NCI-H460 (cell line): ENCODE data around the gene KCNB1. TPM values are rescaled to one million over a fixed set of nuclear protein-coding genes. Genes with fewer than 3 reads are reported as not detected.

Source experiments
- DNase-seq: peaks from one replicate; pipeline ENCODE4 v3.0.0-alpha.2; 2016; ENCODE audit warnings: low read depth; ENCODE audit errors: extremely low read depth
- total RNA-seq: library from RNA; depleted of rRNA; stranded (reverse); fragments of >200 nt; shearing (Covaris generic); gene quantifications from 2 replicates; pipeline ENCODE4 v1.2.3, GENCODE V29; 2014

KCNB1 gene
- total RNA-seq, 1 experiment from 2014 or later = not detected

DNA sequence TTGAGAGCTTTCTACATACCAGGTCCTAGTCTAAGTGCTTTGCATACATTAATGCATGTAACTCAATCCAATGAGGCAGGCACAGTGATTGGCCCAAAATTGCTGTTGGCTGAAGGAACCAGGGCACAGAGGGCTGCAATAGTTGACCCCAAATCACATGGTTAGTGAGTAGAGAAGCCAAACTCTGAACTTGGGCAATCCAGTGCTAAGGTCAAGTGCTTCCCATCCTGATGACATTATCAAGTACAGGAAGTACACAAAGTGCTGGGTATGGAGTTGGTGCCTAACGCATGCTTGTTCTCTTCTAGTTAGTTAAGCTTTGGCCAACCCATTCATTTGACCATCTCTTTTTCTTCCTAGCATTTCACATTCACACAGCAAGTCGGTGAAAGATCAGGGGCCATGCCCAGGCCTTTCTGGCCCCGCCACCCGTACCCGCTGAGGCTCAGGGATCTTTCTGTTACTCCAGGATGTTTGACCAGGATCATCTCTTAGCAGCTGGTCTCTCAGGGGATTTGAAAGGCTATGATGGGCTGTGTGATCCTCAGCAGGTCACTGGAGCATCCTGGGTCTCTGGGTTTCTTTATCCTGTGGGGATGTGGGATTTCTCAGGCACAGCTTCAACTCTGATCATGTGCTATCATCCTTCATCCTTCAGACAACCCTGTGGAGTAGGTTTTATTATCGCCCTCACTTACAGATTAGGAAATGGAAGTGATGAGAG, 7.0 kb downstream of the KCNB1 start:
- DNase-seq = no peak

DNA sequence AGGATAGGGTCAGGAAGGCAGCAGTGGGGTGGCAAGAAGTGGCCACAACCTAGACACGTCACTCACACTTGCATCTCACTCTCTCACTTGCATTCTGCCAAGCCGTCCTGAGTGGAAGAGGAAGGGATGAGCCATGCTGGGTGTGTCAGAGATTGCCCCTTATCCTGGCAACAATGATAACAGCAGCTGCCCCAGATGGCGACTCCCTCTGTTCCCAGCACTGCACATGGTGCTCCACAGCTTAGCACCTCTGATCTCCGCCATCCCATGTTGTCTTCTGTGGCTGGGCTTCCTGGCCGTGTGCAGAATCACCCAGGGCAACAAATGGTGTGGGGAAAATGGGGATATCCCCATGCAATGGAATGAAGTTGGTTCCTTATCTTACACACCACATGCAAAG, 11.1 kb downstream of the KCNB1 start:
- no peak for DNase-seq

DNA sequence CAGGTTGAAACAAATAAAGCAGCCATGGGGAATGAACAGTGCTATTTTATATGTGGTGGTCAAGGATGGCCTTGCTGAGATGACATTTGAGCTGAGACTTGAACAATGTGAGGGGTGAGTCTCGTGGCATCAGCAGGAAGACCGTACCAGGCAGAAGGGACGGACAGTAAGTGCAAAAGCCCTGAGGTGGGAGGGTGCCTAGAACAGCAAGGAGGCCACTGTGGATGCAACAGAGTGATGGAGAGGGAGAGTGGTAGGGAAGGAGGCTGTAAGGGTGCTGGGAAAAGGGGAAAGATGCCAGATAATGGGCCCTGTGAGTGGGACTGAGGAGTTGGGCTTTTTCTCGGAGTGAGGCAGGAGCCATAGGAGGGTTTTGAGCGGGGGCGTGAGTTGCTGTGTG, 11.5 kb downstream of the KCNB1 start:
- no peak for DNase-seq

DNA sequence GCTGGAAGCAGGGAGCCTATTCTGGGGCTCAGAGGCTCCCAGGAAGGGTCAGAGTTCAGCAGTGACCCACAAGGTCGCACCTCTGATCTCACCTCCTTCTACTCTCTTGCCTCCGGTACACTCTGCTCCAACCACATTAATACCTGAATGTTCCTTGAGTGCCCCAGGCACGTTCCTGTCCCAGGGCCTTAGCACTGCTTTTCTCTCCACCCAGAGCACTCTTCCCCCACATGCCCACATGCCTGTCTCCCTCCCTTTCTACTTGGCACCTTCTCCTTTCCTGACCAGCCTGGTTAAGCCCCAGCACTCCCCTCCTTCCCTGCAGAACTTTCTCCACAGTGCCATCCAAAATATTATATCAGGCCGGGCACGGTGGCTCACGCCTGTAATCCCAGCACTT, 13.4 kb downstream of the KCNB1 start:
- no peak for DNase-seq

DNA sequence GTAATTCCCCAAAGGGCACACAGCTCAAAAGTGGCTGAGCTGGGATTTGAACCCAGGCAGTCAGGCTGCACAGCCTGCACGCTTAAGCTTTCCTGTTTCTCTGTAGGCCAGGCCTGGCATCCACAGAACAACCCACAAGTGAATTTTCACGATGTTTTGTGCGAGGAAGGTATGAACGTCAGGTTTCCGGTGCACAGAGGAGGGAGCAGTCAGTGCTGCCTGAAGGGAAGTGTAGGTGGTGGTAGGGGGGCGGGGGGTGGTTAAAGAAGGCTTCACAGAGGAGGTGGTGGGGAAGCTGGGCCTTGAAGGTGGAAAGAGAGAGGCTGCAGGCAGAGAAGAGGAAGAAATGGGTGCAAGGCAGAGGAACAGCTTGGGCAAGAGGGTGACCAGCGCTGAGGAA, 14.1 kb downstream of the KCNB1 start:
- no peak for DNase-seq

DNA sequence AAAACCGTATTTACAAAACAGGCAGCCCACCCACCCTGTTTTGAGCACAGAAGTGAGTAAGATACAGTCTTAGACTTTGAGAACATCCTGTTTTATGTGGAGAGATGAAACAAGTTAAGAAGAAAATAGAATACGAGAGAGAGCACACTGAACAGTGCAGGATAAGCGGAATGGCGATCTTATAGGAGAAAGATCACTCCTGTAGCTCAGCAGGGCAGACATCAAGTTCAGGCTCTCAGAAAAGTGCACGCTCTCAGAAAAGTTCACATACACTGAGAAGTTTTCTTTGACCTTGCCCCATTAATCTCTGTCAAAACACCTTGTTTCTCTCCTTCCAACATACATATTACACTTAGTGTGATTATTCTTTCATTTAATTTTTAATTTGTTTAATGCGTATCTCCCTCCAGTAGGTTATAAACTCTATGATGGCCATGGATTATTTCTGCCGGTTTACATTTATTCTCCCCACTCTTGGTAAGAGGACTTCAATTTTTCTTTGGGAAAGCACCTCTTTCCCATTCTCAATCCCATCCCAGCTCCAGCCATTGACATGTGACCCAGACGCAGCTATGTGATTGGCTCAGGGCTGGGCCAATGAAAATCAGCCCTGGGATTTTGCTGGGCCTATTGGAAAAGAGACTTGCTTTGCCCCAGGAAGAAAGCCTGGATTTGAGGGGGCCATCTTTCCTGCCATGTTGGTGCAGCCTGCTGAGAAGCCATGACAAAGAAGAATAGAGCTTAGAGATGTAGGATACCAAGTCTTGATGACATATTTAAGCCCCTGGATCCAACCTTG, 16.2 kb downstream of the KCNB1 start:
- no peak for DNase-seq

DNA sequence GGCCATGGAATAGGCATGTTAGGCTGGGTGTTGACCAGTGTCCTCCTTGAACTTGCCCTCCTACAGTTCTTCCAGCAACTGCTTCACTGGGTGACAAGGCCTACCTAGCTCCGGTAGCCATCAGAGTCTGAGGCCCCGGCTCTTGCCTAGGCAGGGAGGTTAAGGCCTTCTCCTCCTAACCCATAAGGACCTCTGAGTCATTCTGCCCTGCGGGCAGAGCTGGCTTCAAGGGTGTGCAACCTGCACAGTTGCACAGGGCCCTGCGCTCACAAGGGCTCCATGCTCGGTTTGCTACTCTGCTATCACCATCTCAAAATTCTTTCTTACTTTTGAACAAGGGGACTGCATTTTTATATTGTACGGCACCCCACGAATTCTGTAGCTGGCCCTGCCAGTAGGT, 17.9 kb downstream of the KCNB1 start:
- DNase-seq = no peak

DNA sequence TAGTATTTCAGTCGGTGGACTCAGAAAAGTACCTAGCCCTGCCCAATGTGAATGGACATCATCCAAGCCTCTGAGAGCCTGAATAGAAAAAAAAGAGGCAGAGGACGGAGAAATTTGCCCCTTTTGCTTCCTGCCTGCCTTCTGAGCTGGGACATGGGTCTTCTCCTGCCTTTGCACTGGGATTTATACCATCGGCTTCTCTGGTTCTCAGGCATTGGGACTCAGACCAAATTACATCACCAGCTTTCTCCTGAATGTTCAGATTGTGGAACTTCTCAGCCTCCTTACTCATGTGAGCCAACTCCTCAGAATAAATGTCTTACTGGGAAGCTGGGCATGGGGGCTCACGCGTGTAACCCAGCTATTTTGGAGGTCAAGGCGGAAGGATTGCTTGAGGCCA, 19.8 kb downstream of the KCNB1 start:
- DNase-seq = no peak

DNA sequence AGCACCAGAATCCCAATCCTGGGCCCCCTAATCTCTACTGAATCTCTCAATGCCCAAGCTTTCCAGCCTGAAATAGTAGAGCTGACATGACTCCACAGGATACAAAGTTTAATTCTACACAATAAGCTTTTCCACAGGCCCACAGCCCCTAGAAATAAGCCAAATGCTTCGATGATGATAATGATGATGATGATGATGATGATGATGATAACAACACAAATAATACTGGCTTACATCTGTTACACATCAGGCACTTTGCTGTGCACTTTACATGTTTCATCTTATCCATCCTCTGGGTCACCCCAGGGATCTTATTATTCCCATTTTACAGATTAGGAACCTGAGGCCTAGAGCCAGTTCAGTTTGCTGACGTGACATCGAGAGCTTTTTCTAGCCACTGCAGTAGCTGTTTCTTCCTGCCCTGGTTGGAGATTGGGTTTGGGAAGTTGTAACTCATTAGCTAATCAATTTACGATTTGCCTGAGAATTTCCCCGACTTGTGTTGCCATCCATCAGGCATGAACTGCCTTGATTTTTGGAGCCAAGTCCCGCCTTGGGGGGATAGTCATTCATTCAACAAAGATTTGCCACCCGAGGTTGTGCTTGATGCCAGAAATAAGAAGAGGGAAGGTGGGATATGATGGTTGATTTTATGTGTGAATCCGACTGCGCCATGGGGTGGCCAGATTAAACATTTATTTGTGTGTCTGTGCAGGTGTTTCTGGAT, 20.4 kb downstream of the KCNB1 start:
- DNase-seq = no peak

DNA sequence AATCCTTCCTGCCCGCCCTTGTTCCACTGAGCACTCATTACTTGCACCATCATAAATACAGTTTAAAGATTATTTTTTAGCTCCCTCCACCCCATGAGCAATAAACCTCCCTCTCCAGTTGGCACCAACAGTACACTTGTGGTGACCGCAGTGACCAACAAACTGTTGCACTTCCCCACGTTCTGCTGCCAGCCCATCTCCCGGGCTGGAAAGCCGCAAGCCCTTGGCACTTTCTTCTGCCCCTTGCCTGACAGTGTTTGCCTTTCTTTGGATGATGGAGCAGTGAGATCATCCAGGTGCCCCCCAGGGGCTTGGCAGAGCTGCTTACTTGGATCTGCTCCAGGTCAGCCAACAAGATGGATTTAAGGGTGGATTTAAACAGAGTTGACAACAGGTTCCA, 21.6 kb downstream of the KCNB1 start:
- DNase-seq = no peak

DNA sequence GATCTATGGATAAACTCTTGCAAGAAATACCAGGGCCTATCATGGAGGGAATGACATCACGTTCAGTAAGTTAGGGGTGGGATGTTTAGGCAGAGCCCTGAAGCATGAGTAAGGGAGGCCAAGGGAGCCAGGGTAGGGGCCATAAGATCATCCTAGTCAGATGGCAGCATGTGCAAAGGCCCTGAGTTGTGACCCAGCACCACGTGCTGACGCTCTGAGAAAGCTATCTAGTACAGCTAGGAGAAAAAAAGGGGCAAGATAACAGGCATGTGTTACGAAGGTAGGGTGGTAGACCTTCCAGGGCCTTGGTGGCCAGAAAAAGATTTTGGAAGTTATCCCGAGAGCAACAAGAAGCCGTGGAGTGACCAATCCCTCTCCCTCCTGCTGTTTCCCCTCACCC, 22.3 kb downstream of the KCNB1 start:
- DNase-seq = no peak

DNA sequence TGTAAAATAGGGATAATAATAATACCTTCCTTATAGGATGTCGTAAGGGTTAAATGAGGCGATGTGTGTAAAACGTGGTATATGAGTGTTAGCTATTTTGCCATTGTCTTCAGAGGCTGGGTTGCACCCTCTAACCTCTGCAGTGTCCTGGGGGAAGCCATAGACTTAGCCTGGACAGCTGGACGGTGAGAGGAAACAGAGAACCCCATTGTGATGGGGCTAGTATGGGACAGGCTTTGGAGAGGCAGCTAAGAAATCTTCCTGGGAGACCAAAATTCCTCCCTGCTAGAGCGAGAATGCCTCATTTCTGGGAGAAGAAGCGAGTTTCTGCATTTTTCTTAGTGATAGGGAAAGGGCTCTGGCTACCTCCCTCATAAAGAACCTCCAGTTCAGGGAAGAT, 22.8 kb downstream of the KCNB1 start:
- no peak for DNase-seq

DNA sequence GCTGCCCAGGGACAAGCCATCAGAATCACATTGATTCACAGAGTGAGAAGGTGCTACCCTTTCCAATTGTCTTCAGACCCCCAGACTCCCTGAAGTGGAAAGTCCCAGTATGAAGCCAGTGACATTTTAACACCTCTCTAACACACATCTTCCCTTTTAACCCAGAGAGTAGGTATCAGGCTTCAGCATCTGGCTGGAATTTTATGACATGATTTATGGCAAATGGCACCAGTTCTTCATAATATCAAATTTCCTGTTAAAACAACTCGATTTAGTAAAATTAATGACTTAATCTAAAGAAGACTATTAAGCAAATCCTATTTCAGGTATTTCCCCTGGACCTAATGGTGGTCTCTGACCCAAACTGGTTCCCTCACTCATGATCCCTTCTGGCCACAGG, 25.0 kb downstream of the KCNB1 start:
- no peak for DNase-seq

DNA sequence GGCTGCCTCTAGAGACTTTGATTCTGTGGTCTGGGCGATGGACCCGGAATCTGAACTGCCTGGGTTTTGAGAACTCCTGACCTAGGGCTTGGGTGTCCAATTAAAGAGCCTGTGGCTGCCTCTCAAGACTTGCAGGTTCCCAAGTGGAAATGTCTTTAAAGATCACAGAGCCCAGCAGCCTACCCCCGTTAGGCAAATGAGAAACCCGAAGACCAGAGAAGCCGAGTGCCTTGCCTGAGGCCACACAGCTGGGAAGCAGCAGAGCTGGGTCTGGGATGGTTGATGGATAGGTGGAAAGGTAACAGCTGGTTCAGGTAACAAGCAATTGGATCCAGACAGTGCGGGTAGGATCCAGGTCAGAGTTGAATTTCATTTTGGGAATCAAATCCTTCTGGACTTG, 25.8 kb downstream of the KCNB1 start:
- no peak for DNase-seq

DNA sequence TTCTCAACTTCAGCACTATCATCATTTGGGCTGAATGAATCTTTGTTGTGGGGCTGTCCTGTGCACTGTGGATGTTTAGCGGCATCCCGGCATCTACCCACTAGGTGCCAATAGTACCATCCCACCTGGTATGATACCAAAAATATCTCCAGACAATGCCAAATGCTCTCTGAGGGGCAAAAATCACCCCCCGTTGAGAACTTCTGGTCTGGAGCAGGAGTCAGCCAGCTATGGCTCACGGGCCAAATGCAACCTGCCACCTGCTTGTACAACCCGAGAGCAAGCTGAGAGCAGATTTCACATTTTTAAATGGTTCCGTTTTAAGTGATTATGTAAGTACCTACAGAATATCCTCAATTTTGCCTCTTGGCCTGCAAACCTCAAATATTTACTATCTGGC, 26.8 kb downstream of the KCNB1 start:
- no peak for DNase-seq

DNA sequence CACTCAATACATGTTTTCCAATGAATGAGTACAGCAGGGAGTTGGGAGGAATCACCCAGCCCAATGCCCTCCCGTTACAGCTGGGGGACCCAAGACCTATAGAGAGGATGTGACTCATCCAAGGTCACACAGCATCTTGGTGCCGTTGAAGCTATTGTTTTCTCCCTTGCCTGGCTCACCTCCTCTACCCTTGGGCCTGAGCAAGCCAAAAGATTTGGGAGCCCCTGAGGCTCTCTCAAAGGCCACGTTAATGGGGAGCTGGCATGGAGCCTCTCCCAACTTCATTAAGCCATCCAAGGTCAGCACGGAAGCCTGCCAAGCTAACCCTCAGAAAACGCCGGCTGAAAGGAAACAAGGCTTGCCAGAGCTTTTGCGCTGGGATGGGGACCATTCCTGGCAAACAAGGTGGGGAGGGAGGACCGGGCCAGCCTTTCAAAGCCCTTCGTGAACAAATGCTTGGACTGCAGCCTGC, 30.4 kb downstream of the KCNB1 start:
- DNase-seq = no peak

DNA sequence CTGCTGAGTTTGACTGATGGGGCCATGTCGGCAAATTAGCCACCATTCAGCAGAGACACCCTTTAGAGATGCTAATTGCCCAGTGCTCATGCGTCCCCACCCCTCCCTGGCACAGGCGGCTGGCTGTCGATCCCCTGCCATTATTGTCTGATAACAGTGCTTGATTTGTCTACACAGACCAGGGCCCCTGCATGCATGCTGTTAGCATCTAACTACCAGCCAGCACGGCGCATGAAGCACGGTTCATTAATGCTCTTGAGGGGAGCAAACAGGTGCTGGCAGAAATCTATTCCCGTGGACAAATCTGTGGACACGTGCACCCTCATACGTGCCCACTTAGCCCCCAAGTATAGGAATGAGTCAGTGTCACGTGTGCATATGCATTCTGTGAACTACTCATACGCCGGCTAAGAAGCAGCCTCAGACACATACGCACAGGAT, 32.2 kb downstream of the KCNB1 start:
- no peak for DNase-seq

DNA sequence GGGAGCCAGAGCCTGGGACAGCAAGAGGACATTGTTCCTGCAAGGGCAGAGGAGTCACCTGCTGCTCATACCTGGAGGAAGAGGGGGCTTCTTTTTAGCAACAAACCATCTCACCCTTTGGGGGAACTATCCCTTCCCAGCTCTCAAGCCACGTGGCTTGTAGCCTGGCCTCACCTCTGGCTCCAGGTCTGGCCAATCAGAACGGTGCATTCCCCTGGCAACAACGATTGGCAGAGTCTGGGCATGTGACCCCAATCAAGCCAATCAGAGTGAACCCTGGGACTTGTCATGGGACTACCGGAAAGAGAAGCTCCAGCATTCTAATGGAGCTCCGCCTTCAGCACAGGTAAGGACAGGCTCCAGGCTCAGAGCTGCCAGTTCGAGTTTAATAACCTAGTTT, 33.6 kb downstream of the KCNB1 start:
- no peak for DNase-seq

DNA sequence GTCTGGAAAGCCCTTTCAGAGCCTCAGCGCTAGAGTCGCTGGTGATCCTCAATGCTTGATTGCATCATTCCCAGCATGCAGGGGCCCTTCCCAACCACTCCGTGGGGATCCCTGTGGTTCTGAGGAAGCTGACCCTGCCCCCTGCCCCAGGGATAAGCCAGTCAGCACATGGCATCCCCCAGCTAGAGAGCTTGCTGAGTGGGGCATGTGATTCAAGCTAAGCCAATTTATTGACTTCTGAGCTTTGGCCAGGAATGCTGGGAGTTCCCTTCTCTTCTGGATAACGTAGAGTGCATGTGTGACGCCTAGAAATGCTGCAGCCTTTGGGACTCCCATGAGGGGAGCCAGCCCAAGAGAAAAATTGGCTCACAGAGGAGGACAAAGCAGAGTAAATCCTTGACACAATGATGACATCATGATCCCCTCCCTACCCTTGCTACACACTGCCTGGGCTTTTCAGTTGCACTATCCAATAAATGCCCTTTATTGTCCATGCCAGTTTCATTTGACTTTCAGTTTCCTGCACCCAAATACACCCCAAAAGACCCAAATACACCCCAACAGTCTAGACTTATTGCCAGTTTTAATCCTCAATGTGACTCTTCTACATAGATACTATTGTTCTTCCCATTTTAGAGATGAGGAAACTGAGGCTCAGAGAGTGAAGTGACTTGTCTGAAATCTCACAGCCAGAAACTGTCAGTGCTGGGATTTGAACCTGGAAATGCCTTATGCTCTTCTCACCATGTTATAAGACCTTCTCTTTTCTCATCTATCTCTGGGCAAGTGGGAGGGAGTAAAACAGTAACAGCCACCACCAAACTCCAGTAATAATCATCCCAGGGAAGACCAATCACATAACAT, 34.3 kb downstream of the KCNB1 start:
- no peak for DNase-seq

DNA sequence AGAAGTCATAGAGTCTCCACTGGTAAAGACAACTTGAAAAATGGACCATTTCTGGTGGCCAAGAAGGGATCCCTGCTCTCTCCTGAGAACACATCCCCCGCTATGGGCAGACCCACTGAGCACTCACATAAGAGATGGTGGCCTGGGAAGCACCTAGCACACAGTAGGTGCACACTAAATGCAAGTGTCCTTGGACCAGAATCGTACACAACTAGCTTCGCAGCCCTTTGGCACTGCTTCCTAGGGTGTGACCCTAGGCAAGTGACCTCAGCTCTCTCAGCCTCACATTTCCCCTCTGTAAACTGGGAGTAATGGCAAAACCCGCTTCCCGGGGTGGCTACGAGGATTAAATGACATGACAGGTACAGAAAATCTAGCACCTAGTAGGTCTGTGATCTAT, 35.1 kb downstream of the KCNB1 start:
- no peak for DNase-seq

DNA sequence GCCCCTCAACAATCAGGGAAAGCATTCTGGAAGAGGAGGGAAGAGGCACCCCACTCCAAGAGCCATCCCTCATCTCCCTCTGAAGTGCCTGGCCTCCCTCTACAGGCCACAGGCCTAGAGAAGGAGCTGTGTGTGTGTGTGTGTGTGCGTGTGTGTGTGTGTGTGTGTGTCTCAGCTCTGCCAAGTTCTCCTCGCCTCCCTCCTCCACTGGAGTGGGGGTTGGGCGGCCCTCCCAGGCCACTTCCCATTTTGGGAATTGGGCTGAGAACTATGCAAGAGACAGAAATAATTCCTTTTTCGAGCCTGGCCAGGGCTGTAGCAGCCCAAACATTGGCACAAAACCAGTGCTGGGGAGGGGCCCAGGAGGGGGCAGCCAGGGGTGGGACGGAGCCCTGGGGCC, 35.7 kb downstream of the KCNB1 start:
- no peak for DNase-seq
